HG03066 (cell line): ENCODE measurements around the gene GOSR1.
"Not testable (repeated sequence)": the region's sequence is repeated elsewhere in the genome, so short reads cannot be mapped to it uniquely, and the experiment has no call there.

ENCODE experiments used
- ATAC-seq: cut with Tn5 transposase; IDR thresholded peaks from one replicate; pipeline ENCODE4 v1.9.1; 2021; ENCODE audit warnings: low read depth; ENCODE audit not compliant: unreplicated experiment

Gene GOSR1

GRCh38 chr17:30503558-30503957 lies 26.4 kb downstream of the GOSR1 start:
- ATAC-seq, result no peak

- no peak for ATAC-seq
These were observed 28.7 kb downstream of the GOSR1 start for GRCh38 chr17:30505868-30506417.

- no peak for ATAC-seq
These were observed 29.3 kb downstream of the GOSR1 start for GRCh38 chr17:30506481-30506880.

GRCh38 chr17:30513346-30513745 lies 36.1 kb downstream of the GOSR1 start:
- ATAC-seq, result no peak

GRCh38 chr17:30514895-30515596 lies 37.8 kb downstream of the GOSR1 start:
- no peak for ATAC-seq

- ATAC-seq, result no peak
These were observed 40.6 kb downstream of the GOSR1 start for GRCh38 chr17:30517786-30518185.

- no peak for ATAC-seq
These were observed 42.0 kb downstream of the GOSR1 start for GRCh38 chr17:30519166-30519565.

- ATAC-seq, result no peak
These were observed 42.5 kb downstream of the GOSR1 start for GRCh38 chr17:30519707-30520106.

GRCh38 chr17:30520436-30520835 lies 43.2 kb downstream of the GOSR1 start:
- no peak for ATAC-seq

GRCh38 chr17:30520882-30521281 lies 43.7 kb downstream of the GOSR1 start:
- no peak for ATAC-seq

GRCh38 chr17:30521766-30522165 lies 44.6 kb downstream of the GOSR1 start:
- ATAC-seq, result no peak

- ATAC-seq, result not testable (repeated sequence)
These were observed 46.0 kb downstream of the GOSR1 start for GRCh38 chr17:30523236-30523635.

GRCh38 chr17:30524847-30525246 lies 47.6 kb downstream of the GOSR1 start:
- ATAC-seq, result no peak

GRCh38 chr17:30526401-30526800 lies 49.2 kb downstream of the GOSR1 start:
- ATAC-seq, result no peak

GRCh38 chr17:30528701-30529100 lies 51.5 kb downstream of the GOSR1 start:
- ATAC-seq, result not testable (repeated sequence)

GRCh38 chr17:30530346-30531025 lies 53.3 kb downstream of the GOSR1 start:
- no peak for ATAC-seq

- ATAC-seq, result no peak
These were observed 55.7 kb downstream of the GOSR1 start for GRCh38 chr17:30532871-30533270.

- ATAC-seq, result no peak
These were observed 57.1 kb downstream of the GOSR1 start for GRCh38 chr17:30534298-30534697.

- no peak for ATAC-seq
These were observed 58.0 kb downstream of the GOSR1 start for GRCh38 chr17:30534938-30535921.

- ATAC-seq, result not testable (repeated sequence)
These were observed 59.6 kb downstream of the GOSR1 start for GRCh38 chr17:30536846-30537245.

- ATAC-seq, result not testable (repeated sequence)
These were observed 60.5 kb downstream of the GOSR1 start for GRCh38 chr17:30537667-30538066.
